SU-DHL-6 (cell line): ENCODE data around the gene HMG20B.

Experiments used
- H2AFZ ChIP-seq: fragments of 200-600 bp; sonication (generic); 2 replicates; pipeline ENCODE4 v1.6.1; 2014; ENCODE audit warnings: low read depth, mild to moderate bottlenecking, moderate library complexity, mixed read lengths, antibody characterized with exemption, low read length; ENCODE audit not compliant: severe bottlenecking
- H3F3A ChIP-seq: fragments of 200-600 bp; shearing (Covaris generic); 2 replicates; pipeline ENCODE4 v1.6.0; 2016; ENCODE audit warnings: antibody characterized with exemption, mild to moderate bottlenecking; ENCODE audit not compliant: insufficient read depth
- H3K27ac ChIP-seq: fragments of 200-600 bp; sonication (generic); 2 replicates; pipeline ENCODE4 v1.5.1; 2016; ENCODE audit warnings: low read depth, mild to moderate bottlenecking, low read length, moderate library complexity, mixed read lengths
- H3K27me3 ChIP-seq: fragments of 200-600 bp; sonication (generic), shearing (Covaris generic); 2 replicates; pipeline ENCODE4 v1.6.0; 2014; ENCODE audit warnings: mild to moderate bottlenecking, low read length
- H3K36me3 ChIP-seq: fragments of 200-600 bp; sonication (generic); 2 replicates; pipeline ENCODE4 v1.6.1; 2014; ENCODE audit warnings: mild to moderate bottlenecking, low read length, mixed read lengths
- H3K4me2 ChIP-seq: fragments of 300-600, 200-600 bp; shearing (Covaris generic), sonication (generic); 2 replicates; pipeline ENCODE4 v1.6.0; 2014; ENCODE audit warnings: low read length, low read depth, mild to moderate bottlenecking; ENCODE audit not compliant: poor library complexity, severe bottlenecking
- H3K4me3 ChIP-seq: fragments of 200-600 bp; sonication (generic); 2 replicates; pipeline ENCODE4 v1.5.1; 2014; ENCODE audit warnings: antibody characterized with exemption, low read length, mild to moderate bottlenecking, mixed read lengths; ENCODE audit not compliant: insufficient read depth, poor library complexity, severe bottlenecking
- H3K79me2 ChIP-seq: fragments of 200-600 bp; sonication (generic); 2 replicates; pipeline ENCODE4 v1.6.1; 2014; ENCODE audit warnings: mild to moderate bottlenecking, low read length, moderate library complexity; ENCODE audit not compliant: insufficient read depth
- H3K9ac ChIP-seq: fragments of 200-600 bp; sonication (generic); 2 replicates; pipeline ENCODE4 v1.7.0; 2014; ENCODE audit warnings: mild to moderate bottlenecking, low read length
- H3K9me2 ChIP-seq: fragments of 200-600 bp; sonication (generic); replicated peaks from 2 replicates; pipeline ENCODE4 v1.6.1; 2014; ENCODE audit warnings: low read length; ENCODE audit not compliant: insufficient read depth
- H3K9me3 ChIP-seq: fragments of 200-600 bp; sonication (generic); 2 replicates; pipeline ENCODE4 v1.6.1; 2014; ENCODE audit warnings: low read length, mixed read lengths; ENCODE audit not compliant: insufficient read depth
- H4K20me1 ChIP-seq: fragments of 200-600 bp; sonication (generic); 2 replicates; pipeline ENCODE4 v1.6.1; 2014; ENCODE audit warnings: low read depth, mild to moderate bottlenecking, antibody characterized with exemption, low read length, moderate library complexity, mixed read lengths
- CTCF ChIP-seq: fragments of 200-600 bp; sonication (generic); IDR thresholded peaks from one replicate; pipeline ENCODE4 v1.5.1; 2017; ENCODE audit warnings: antibody characterized with exemption, mild to moderate bottlenecking, low read length, moderate library complexity; ENCODE audit not compliant: insufficient read depth, poor library complexity, severe bottlenecking
- EZH2phosphoT487 ChIP-seq: fragments of 200-600 bp; sonication (generic), shearing (Covaris generic); conservative IDR thresholded peaks from 2 replicates; pipeline ENCODE4 v1.6.1; 2018; ENCODE audit warnings: mild to moderate bottlenecking, antibody characterized with exemption, low read length, moderate library complexity, mixed read lengths

HMG20B gene

DNA sequence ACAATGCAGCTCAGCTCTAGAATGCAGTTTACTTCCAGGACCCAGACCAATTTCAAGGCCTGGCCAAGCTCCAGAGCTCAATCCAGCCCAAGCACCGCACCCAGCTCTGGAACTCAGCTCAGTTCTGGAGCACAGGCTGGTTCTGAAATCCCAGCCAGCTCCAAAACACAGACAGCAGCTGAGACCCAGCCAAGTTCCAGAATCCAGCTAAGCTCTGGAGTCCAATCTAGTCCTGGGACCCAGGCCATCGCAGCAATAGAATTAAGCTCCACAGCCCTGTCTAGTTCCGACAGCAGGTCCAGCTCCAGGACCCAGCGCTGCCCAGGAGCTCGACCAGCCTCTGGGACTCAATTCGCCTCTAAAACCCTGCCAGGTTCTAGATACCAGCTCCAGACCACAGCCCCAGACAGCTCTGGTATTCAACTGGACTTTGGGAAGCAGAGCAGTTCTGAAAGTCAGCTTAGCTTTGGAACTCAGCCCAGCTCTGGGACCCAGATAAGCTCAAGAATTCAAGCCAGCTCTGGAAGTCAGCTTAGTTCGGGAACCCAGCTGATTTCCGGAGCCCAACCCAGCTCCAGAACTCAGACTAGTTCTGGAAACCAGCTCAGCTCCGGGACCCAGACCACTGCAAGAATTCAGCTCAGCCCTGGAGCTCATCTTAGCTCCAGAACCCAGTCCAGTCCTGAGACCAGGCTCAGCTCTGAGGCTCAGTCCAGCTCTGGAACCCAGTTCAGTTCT, 19.3 kb downstream of the HMG20B start:
- H3K27ac ChIP-seq = no peak overlapping the region
- 0 out of 2 replicates have a peak, but pooled peaks cover 3% of the 10 kb centered on the region for H3F3A ChIP-seq
- no peaks in the 10 kb centered on the region for H3K27me3 ChIP-seq
- no peaks in the 10 kb centered on the region for H3K79me2 ChIP-seq
- H3K36me3 ChIP-seq = no peaks in the 10 kb centered on the region
- no peak overlapping the region for H3K9ac ChIP-seq
- H3K4me2 ChIP-seq = no peak overlapping the region
- H3K4me3 ChIP-seq = no peak overlapping the region
- H3K9me2 ChIP-seq = no peaks in the 10 kb centered on the region
- H2AFZ ChIP-seq = no peak overlapping the region
- no peak for TF ChIP-seq CTCF
- TF ChIP-seq EZH2phosphoT487 = no peak
- H3K9me3 ChIP-seq = peaks cover 10% of the 10 kb centered on the region; the same call in 1 of the 2 replicates
- H4K20me1 ChIP-seq = no peaks in the 10 kb centered on the region

DNA sequence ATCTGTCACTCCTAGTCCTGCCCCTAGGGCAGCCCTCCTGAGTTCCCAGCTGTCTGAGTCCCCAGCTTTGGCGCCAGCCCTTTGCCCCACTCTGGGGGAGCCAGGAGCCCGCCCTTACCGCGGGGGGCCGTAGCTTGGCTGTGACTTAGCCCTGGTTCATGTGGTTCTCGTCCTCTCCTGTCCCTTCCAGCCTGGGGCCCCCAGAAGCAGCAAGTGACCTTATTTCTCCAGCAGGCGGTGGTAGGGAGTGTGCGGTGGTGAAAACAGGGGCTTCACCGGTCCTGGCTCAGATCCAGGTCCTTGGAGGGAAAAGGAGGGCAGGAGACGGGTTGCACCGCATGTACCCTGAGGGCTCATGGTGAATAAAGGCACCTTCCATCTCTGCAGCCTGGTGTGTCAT, 20.4 kb downstream of the HMG20B start:
- no peak for TF ChIP-seq EZH2phosphoT487
- no peak for TF ChIP-seq CTCF
- Histone ChIP-seq H4K20me1 (no peaks in the 10 kb centered on the region), H3K4me3 (no peak overlapping the region), H3F3A (0 out of 2 replicates have a peak, but pooled peaks cover 3% of the 10 kb centered on the region), H2AFZ (no peak overlapping the region), H3K36me3 (no peaks in the 10 kb centered on the region), H3K27me3 (no peaks in the 10 kb centered on the region), H3K79me2 (no peaks in the 10 kb centered on the region), H3K9me2 (no peaks in the 10 kb centered on the region), H3K4me2 (no peak overlapping the region), H3K27ac (no peak overlapping the region), H3K9me3 (peaks cover 10% of the 10 kb centered on the region; the same call in 1 of the 2 replicates), H3K9ac (no peak overlapping the region)

GRCh38 chr19:3595521-3596061, 22.8 kb downstream of the HMG20B start:
- Histone ChIP-seq H4K20me1 (no peaks in the 10 kb centered on the region), H3K36me3 (no peaks in the 10 kb centered on the region), H3K4me3 (no peak overlapping the region), H3K27ac (no peak overlapping the region), H3K4me2 (no peak overlapping the region), H3K9me3 (peaks cover 6% of the 10 kb centered on the region; the same call in 1 of the 2 replicates), H3F3A (0 out of 2 replicates have a peak, but pooled peaks cover 3% of the 10 kb centered on the region), H2AFZ (no peak overlapping the region), H3K9me2 (no peaks in the 10 kb centered on the region), H3K27me3 (no peaks in the 10 kb centered on the region), H3K9ac (no peak overlapping the region), H3K79me2 (no peaks in the 10 kb centered on the region)
- TF ChIP-seq EZH2phosphoT487 (no peak), CTCF (no peak)
